ENCODE results near the gene KIAA0319L. TPM values are rescaled to one million over a fixed set of nuclear protein-coding genes. Genes with fewer than 3 reads are reported as not detected.

The KIAA0319L gene
- total and polyA plus RNA-seq, 8 donors, result 76.5 to 106 (median 92.6) TPM

DNA sequence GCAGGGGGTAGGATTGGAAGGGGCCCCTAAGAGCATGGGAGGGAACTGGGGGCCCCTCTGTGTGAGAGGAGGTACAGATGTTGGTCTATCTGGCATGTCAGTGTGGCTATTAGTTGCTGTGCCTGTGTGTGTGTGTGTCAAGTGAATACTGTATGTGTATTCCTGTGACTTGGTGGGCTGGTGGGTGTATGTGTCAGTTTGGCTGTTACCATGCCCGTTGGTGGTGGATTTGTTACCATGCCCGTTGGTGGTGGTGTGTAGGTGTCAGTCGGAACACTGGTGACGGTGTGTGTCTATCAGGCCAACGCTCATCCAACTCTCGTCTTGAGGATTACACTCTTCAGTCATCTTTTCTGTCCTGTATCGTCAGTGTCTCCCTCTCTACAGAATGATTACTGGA lies 38.5 kb upstream of the KIAA0319L start:
- no peak for TF ChIP-seq CTCF (IDR thresholded peaks at IDR 0.05)
- no peak overlapping the region for H3K4me3 ChIP-seq
- no peaks in the 10 kb centered on the region for H3K9me3 ChIP-seq
- no peak overlapping the region for H3K27ac ChIP-seq
- intact Hi-C loops (cut with DNase I), result no loop called here
- H3K4me1 ChIP-seq, result no peaks in the 10 kb centered on the region
- H3K27me3 ChIP-seq, result no peaks in the 10 kb centered on the region
- DNase-seq (no peak), ATAC-seq (no peak)
- peaks cover 0 to 35% of the 10 kb centered on the region in 2 donors for H3K36me3 ChIP-seq

GRCh38 chr1:35594005-35594760 lies 37.0 kb upstream of the KIAA0319L start:
- TF ChIP-seq CTCF (IDR thresholded peaks at IDR 0.05), result no peak
- intact Hi-C loops (cut with DNase I), result no loop called here
- peaks cover 0 to 26% of the 10 kb centered on the region in 2 donors for H3K36me3 ChIP-seq
- no peak for ATAC-seq
- DNase-seq, result no peak
- no peak overlapping the region for H3K4me3 ChIP-seq
- H3K27ac ChIP-seq, result no peak overlapping the region
- no peaks in the 10 kb centered on the region for H3K27me3 ChIP-seq
- H3K4me1 ChIP-seq, result no peaks in the 10 kb centered on the region
- H3K9me3 ChIP-seq, result no peaks in the 10 kb centered on the region

DNA sequence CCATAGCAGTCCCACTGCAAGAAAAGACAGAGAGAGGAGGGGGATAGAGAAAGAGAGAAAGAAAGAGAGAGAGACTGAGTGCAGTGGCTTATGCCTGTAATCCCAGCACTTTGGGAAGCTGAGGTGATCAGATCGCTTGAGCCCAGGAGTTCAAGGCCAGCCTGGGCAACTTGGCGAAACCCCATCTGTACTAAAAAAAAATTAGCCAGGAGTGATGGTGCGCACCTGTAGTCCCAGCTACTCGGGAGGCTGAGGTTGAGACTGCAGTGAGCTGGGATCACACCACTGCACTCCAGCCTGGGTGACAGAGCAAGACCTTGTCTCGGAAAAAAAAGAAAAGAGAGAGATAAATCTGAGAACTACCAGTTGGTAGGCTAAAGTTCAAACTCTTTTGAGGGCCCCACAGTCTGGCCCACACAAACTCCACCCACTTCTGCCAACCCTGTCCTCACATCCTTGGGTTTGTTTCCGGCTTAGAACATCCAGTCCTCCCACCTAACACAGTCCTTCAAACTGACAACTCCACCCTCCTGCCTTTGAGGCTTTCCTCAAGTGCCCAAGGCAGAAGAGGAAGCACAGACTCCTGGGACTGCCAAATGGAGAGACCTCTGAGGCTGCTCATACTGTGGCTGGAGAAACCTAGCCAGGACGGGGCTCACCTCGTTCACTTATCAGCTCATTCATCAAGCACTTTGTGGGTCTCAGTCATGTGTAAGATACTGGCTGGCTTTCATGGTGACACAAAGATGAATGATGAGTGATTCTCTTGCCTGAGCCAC lies 36.0 kb upstream of the KIAA0319L start:
- no peaks in the 10 kb centered on the region for H3K4me1 ChIP-seq
- intact Hi-C loops (cut with DNase I), result no loop called here
- no peak overlapping the region for H3K4me3 ChIP-seq
- no peak for DNase-seq
- peak; percentile 65 for ATAC-seq
- H3K9me3 ChIP-seq, result no peaks in the 10 kb centered on the region
- H3K27ac ChIP-seq, result no peak overlapping the region
- H3K36me3 ChIP-seq, result peaks cover 0 to 22% of the 10 kb centered on the region in 2 donors
- TF ChIP-seq CTCF (IDR thresholded peaks at IDR 0.05), result no peak
- no peaks in the 10 kb centered on the region for H3K27me3 ChIP-seq

GRCh38 chr1:35591211-35591610 lies 34.0 kb upstream of the KIAA0319L start:
- Histone ChIP-seq H3K27me3 (no peaks in the 10 kb centered on the region), H3K4me3 (no peak overlapping the region), H3K27ac (no peak overlapping the region), H3K4me1 (no peaks in the 10 kb centered on the region), H3K9me3 (no peaks in the 10 kb centered on the region), H3K36me3 (peaks cover 0 to 22% of the 10 kb centered on the region in 2 donors)
- intact Hi-C loops (cut with DNase I), result no loop called here
- ATAC-seq (no peak), DNase-seq (no peak)
- no peak for TF ChIP-seq CTCF (IDR thresholded peaks at IDR 0.05)

GRCh38 chr1:35590476-35591040 lies 33.4 kb upstream of the KIAA0319L start:
- TF ChIP-seq CTCF (IDR thresholded peaks at IDR 0.05), result no peak
- ATAC-seq, result no peak

More at GRCh38 chr1:35590476-35591040, 33.4 kb upstream of the KIAA0319L start:
- H3K27me3 ChIP-seq, result no peaks in the 10 kb centered on the region
- intact Hi-C loops (cut with DNase I), result no loop called here
- no peak overlapping the region for H3K4me3 ChIP-seq
- peaks cover 0 to 18% of the 10 kb centered on the region in 2 donors for H3K36me3 ChIP-seq
- no peaks in the 10 kb centered on the region for H3K4me1 ChIP-seq
- no peak for DNase-seq
- H3K27ac ChIP-seq, result no peak overlapping the region
- no peaks in the 10 kb centered on the region for H3K9me3 ChIP-seq
